NCI-H2107 treated with DMSO at 0.1 percent for 48 hours (cell line): ENCODE data around the gene SARS2.
"Not testable (repeated sequence)": the region's sequence is repeated elsewhere in the genome, so short reads cannot be mapped to it uniquely, and the experiment has no call there.

Source experiments
- DNase-seq: peaks from one replicate; lab custom pipeline; 2025; ENCODE audit not compliant: unreplicated experiment; lab: John Stamatoyannopoulos, UW

The SARS2 gene

GRCh38 chr19:38893341-38893771, 37.2 kb downstream of the SARS2 start:
- DNase-seq: no peak

GRCh38 chr19:38892841-38893240, 37.7 kb downstream of the SARS2 start:
- no peak for DNase-seq

- DNase-seq: no peak
Observed at GRCh38 chr19:38891771-38892170, 38.8 kb downstream of the SARS2 start.

GRCh38 chr19:38890686-38891085, 39.9 kb downstream of the SARS2 start:
- DNase-seq: no peak

GRCh38 chr19:38889803-38890202, 40.8 kb downstream of the SARS2 start:
- DNase-seq: no peak

DNA sequence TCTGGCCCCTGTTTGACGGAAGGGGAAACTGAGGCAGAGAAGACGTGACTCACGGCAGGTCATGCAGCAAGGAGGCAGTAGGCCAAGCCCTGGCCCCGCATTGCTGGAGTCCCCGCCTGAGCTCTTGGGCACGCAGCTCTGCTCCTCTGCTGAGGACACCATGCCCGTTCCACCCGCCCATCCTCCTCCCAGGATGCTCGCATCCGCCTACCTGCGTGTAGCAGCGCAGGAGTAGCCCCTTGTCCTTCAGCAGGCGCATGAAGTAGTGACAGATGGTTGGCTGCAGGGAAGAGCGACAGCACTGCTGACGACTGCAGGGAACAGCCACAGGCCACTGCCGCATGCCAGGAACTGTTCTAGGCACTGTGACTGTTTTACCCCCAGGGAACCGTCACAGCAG, 41.7 kb downstream of the SARS2 start:
- DNase-seq: no peak

GRCh38 chr19:38884691-38885090, 45.9 kb downstream of the SARS2 start:
- DNase-seq: not testable (repeated sequence)

DNA sequence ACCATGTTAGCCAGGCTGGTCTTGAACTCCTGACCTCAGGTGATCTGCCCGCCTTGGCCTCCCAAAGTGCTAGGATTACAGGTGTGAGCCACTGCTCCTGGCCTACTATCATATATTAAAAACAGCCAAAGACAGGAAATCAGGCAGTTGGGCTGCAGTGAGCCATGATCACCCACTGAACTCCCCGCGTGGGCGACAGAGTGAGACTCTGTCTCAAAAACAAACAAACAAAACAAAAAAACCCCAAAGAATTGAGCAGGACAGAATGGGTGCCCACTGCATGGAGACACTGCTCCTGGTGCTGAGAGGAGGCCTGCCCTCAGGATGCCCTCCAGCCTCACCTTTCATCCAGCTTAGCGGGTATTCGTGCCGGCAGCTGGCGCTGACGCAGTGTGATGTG, 47.3 kb downstream of the SARS2 start:
- DNase-seq: no peak

- DNase-seq: no peak
Observed at GRCh38 chr19:38880882-38881609, 49.5 kb downstream of the SARS2 start.

DNA sequence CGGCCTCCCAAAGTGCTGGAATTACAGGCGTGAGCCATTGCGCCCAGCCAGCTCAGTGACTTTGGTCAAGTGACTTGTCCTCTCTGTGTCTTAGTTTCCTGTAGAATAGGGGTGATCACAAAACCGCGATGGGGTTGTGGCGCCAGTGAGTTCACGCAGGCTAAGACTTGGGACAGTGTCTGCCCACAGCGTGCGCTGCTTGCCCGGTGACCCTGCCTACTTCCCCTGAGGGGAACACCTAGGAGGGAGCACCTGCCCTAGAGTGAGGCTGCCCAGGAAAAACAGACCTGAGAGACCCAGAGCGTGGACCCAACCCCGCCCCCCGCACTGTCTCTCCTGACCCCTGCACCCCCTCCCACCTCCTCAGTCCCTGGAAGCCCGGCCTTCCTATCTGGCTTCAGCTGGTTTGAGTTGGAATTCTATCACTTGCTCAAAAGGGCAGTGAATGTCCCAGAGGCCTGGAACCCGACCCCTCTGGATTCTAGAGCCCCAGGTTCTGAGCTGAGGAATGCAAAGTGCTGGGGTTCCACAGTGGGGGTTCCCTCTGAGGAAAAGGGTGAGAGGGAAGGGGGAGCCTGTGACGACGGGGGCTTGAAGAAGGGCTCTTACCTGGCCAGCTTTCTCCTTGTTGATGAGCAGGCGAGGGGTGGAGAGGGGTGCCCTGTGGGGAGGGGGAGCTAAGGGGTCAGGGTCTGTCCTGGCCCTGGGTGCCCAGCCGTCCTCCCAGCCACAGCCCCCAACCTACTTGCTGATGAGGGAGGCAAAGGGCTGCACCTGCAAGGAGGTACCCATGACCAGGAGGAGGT, 50.3 kb downstream of the SARS2 start:
- no peak for DNase-seq

DNA sequence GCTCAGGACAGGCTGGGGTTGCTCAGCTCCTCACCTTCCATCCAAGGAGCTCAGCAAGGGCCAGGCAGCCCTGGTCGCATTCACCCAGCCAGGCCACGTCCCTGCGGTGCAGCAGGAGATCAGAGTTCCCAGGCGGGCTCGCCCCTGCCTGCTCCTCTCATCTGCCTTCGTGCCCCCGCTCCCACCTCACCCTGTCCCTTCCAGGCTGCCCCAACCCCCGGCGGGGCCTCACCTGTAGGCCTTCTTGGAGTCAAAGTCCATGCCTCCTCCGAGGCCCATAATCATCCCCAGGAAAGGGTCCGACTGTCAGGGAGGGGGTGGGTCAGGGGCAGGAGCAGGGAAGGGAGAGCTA, 51.2 kb downstream of the SARS2 start:
- no peak for DNase-seq

DNA sequence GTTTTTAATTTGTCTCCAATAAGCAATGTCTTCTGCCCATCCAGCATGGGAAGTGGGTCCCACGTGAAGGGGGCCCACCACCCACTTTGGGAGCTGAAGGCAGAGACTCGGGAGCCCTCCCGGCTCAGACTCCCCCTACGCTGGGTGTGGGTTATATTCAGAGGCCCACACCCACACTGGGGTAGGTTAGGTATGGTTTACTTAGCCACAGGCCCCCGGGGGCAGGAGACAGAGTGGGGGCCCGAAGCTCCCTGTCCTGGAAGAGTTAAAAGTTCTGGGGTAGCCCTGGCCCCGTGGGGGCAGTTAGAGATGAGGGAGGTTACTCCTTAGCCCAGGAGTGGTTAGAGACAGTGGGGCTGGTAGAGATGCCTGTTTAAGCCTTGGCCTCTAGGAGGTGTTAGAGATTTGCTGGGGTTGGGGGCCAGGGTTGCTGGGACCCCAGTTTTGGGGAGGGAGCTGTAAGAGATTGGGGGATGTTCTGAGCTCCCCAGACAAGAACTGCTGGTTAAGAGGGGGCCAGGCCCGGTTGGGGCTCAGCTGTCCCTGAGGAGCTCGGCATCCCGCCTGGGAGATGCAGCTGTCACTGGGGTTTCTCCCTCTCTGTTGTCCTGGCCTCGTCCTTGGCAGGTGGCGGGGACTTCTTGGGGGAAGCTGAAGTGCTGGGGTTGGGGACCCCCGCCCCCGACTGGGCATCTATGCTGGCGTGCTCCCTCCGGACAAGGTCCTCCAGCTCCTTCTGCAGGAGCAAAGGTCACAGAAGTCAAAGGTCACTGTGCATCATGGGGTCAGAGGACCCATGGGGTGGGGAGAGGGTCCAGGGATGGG, 51.8 kb downstream of the SARS2 start:
- no peak for DNase-seq

- DNase-seq: peak; percentile 44
Observed at GRCh38 chr19:38877781-38878574, 52.6 kb downstream of the SARS2 start, which contains the start of gene RINL. Gene RINL, minus strand, starts transcription at chr19:38878275. Its CDS starts 1,533 bp downstream, at chr19:38876742.

GRCh38 chr19:38875656-38876395, 54.7 kb downstream of the SARS2 start:
- no peak for DNase-seq

DNA sequence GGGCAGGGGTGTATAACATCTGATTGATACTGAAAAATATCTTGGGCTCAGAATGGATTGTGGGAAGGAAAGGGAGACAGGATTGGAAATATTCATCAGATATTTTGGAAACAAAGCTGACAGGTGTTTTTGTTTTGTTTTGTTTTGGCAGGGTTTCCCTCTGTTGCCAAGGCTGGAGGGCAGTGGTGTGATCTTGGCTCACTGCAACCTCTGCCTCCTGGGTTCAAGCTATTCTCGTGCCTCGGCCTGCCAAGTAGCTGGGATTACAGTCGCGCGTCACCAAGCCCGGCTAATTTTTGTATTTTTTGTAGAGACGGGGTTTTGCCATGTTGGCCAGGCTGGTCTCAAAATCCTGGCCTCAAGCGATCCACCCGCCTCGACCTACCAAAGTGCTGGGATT, 57.2 kb downstream of the SARS2 start:
- not testable (repeated sequence) for DNase-seq

DNA sequence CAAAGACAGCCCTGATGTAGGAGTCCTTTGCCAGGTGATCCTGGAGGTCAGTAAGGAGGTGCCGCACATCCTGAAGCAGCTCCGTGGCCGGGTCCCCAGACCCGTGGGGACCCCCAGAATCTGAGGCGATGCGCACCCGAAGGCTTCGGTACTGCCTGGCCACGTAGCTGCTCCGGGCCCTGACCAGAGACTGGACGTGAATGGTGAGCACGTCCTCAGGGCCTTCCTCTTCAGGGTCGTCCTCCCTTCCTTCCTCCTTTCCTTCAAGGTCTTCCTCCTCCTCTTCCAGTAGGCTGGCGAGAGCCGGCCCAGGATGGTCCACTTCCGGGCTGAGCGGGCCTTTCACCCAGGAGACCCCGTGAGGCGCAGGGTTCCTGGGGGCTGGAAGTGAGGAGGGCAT, 60.0 kb downstream of the SARS2 start:
- DNase-seq: no peak

DNA sequence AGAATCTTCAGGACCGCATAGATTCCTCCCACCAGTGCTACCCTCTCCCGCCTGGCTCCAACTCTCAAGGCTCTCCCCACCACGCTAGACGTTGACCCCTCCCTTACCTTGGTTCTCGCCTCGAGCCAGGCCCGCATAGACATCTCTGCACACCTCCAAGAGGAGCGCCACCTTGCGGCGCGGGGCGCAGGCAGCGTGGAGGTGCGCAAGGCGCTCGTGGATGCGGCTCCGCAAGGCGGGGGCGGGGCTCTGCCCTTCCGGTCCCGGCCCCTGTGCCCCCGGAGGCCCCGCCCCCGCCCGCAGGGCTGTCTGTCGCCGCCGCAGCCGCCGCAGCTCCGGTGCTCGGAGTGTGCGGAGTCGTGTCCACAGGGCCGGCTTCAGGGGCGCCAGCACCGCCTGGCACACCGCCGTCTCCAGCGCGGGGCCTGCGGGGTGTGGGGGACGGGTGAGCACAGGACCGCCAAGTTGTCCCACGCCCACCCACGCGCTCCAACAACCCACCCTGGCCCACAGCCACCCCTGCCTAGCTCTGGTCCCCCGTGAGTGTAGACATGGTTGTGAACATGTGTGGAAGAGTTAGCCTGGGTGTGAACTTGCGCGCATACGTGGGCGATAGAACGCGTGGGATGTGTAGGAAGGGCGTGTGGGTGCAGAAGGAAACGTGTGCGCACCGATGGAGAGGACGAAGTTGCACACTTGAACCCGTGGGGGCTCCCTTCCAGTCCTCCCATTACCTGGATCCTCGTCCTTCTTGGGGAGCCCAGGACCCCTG, 60.5 kb downstream of the SARS2 start:
- no peak for DNase-seq

DNA sequence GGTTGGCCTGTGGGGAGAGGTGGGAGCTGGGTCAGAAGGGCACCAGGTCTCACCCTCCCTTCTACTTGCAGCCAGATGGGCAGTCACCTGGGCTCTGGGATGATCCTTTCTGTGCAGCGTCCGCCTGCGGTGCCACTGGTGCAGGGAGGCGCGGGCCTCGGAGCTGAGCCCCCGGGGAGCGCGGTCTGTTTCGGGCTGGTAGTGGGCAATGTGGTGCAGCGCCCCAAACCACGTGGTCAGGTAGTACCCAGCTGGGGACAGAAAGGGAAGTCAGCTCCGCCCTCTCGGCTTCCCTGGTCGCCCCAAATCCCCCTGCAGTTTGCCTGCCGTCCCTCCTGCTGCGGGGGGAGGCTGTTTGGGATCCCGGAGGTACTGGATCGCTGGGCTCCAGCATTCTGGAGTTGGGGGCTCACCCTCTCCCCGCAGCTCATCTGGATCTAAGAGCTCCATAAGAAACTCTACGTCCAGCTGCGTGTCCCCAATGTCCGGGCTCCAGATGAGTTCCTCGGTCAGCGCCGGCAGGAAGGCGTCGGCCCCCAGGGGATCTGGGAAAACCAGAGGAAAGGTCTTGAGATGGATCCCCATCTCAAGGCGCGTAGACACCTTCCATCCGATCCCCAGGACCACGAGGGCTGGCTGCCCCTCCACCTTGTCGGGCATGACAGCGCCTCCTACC, 61.3 kb downstream of the SARS2 start:
- DNase-seq: no peak

DNA sequence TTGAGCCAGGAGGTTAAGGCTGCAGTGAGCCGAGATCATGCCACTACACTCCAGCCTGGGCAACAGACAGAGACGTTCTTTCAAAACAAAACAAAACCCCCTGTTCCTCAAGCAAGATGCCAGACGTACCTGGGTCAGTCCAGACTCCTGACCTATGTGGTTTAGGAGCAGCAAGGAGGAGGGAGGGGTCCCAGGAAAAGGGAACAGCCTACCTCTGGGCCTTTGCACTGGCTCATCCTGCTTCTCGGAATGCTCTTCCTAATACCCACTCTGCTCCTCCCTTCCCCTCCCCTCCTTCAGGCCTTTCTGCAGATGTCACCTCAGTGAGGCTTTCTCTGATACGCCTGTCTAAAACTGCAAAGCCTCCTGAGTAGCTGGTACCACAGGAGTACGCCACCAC, 62.0 kb downstream of the SARS2 start:
- no peak for DNase-seq
